Measurements from ENCODE around the gene HOXA6. TPM values are rescaled to one million over a fixed set of nuclear protein-coding genes. Genes with fewer than 3 reads are reported as not detected.

The HOXA6 gene
- total and polyA plus RNA-seq, 2 donors (not counting 1 experiment from before 2014, with no cell fraction given) = 0.18 to 0.49 TPM

DNA sequence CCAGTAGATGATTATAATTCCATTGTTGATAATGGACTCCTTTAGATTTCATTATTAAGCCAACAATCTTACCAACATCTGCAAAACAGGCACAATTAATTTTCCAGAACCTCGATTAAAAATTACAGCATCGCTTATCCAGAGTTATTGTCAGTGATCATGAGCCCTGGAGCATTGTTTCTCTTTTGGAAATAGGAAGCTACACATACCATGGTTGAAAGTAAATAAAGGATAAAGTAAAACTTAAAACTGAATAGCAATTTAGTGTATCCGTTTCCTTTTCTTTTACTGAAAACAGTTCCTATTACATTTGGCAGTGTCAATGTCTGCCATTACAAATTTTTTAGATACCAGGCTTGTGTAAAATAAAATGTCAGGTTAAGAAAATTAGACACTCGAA is 35.2 kb downstream of the HOXA6 start:
- H3K4me3 Mint-ChIP-seq = no peak overlapping the region
- H3K4me3 ChIP-seq (ENCODE audit: control extremely low read depth in 1 of 5, extremely low read depth in 1 of 5, insufficient read depth in 1 of 5, low read depth in 2 of 5, low read length in 4 of 5) = no peak overlapping the region
- H3K9me3 Mint-ChIP-seq (ENCODE audit: insufficient read depth) = no peaks in the 10 kb centered on the region
- no peak for TF ChIP-seq EZH2 (IDR thresholded peaks at IDR 0.05; ENCODE audit: borderline replicate concordance, insufficient read depth, low read depth, low read length, poor library complexity, severe bottlenecking)
- TF ChIP-seq, protein P1, sequence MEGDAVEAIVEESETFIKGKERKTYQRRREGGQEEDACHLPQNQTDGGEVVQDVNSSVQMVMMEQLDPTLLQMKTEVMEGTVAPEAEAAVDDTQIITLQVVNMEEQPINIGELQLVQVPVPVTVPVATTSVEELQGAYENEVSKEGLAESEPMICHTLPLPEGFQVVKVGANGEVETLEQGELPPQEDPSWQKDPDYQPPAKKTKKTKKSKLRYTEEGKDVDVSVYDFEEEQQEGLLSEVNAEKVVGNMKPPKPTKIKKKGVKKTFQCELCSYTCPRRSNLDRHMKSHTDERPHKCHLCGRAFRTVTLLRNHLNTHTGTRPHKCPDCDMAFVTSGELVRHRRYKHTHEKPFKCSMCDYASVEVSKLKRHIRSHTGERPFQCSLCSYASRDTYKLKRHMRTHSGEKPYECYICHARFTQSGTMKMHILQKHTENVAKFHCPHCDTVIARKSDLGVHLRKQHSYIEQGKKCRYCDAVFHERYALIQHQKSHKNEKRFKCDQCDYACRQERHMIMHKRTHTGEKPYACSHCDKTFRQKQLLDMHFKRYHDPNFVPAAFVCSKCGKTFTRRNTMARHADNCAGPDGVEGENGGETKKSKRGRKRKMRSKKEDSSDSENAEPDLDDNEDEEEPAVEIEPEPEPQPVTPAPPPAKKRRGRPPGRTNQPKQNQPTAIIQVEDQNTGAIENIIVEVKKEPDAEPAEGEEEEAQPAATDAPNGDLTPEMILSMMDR (IDR thresholded peaks at IDR 0.05) = no peak
- H3K9ac ChIP-seq (ENCODE audit: low read length) = no peak overlapping the region
- intact Hi-C loops (cut with micrococcal nuclease) = no loop called here
- no peaks in the 10 kb centered on the region for H3K36me3 ChIP-seq (replicated peaks in 1 of 2; ENCODE audit: control extremely low read depth in 1 of 2, control insufficient read depth in 1 of 2, extremely low read depth in 1 of 2, insufficient read depth in 2 of 2, low read length in 1 of 2)
- no peaks in the 10 kb centered on the region for H3K4me1 ChIP-seq (ENCODE audit: control insufficient read depth in 2 of 2, insufficient read depth in 2 of 2, low read length in 2 of 2)
- peaks cover 0 to 6% (median 0%) of the 10 kb centered on the region in 4 experiments for H3K27me3 ChIP-seq (replicated peaks in 1 of 4; ENCODE audit: control extremely low read depth in 1 of 4, control insufficient read depth in 3 of 4, insufficient read depth in 4 of 4, low read length in 3 of 4)
- H3K4me2 ChIP-seq (replicated peaks; ENCODE audit: low read depth, low read length, poor library complexity, severe bottlenecking) = no peak overlapping the region
- no peak for DNase-seq
- no peaks in the 10 kb centered on the region for H3K4me1 Mint-ChIP-seq
- H4K20me1 ChIP-seq (ENCODE audit: control insufficient read depth, insufficient read depth, low read length, poor library complexity, severe bottlenecking) = no peaks in the 10 kb centered on the region
- no peak overlapping the region for H2AFZ ChIP-seq (ENCODE audit: insufficient read depth, low read depth, low read length, poor library complexity, severe bottlenecking)
- ChIA-PET CTCF (no interaction called here), POLR2A (no interaction called here)
- H3K27ac Mint-ChIP-seq = no peak overlapping the region
- no peak for ATAC-seq (ENCODE audit: low read depth)
- H3K79me2 ChIP-seq (ENCODE audit: control insufficient read depth, insufficient read depth, low read length) = no peaks in the 10 kb centered on the region
- H3K27me3 Mint-ChIP-seq = peaks cover 8% of the 10 kb centered on the region
- H3K27ac ChIP-seq (ENCODE audit: low read length in 2 of 2) = no peak overlapping the region
- peaks cover 0 to 15% (median 0%) of the 10 kb centered on the region in 3 donors for H3K9me3 ChIP-seq (ENCODE audit: control extremely low read depth in 1 of 3, control insufficient read depth in 2 of 3, insufficient read depth in 1 of 3, low read length in 2 of 3)
- WGBS (ENCODE audit: insufficient coverage) = no CpG with 5 or more reads among the region's 4 CpGs

DNA sequence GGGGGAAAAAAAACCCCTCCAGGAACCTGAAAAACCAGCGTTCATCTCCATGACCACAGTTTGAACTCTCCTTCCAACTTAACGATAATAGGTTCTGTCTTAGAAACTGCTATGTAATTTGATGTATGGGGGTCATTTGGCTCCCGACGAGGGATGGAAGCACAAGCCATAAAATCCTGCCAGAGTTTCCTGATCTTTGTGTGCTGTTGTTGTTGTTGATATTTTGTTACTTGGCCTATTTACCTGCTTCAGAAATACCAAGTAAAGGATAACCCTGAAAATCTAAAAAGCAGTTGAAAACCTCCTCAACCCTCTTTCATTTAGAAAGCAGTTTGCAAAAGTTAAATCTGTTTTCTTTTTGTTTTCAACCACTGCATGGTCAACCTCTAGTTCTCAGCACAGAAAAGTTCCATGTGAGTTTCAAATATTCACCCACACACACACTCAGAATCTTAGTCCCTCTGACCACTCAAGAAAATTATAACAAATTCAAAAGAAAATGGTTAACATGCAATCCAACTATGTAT is 35.8 kb downstream of the HOXA6 start:
- Mint-ChIP-seq H3K27ac (no peak overlapping the region), H3K4me3 (no peak overlapping the region), H3K4me1 (no peaks in the 10 kb centered on the region), H3K27me3 (peaks cover 8% of the 10 kb centered on the region), H3K9me3 (ENCODE audit: insufficient read depth) (no peaks in the 10 kb centered on the region)
- intact Hi-C loops (cut with micrococcal nuclease) = no loop called here
- no CpG with 5 or more reads among the region's 4 CpGs for WGBS (ENCODE audit: insufficient coverage)
- Histone ChIP-seq H3K4me3 (ENCODE audit: control extremely low read depth in 1 of 5, extremely low read depth in 1 of 5, insufficient read depth in 1 of 5, low read depth in 2 of 5, low read length in 4 of 5) (no peak overlapping the region), H4K20me1 (ENCODE audit: control insufficient read depth, insufficient read depth, low read length, poor library complexity, severe bottlenecking) (no peaks in the 10 kb centered on the region), H3K27ac (ENCODE audit: low read length in 2 of 2) (no peak overlapping the region), H3K4me2 (replicated peaks; ENCODE audit: low read depth, low read length, poor library complexity, severe bottlenecking) (no peak overlapping the region), H3K9me3 (ENCODE audit: control extremely low read depth in 1 of 3, control insufficient read depth in 2 of 3, insufficient read depth in 1 of 3, low read length in 2 of 3) (peaks cover 0 to 15% (median 0%) of the 10 kb centered on the region in 3 donors), H3K27me3 (replicated peaks in 1 of 4; ENCODE audit: control extremely low read depth in 1 of 4, control insufficient read depth in 3 of 4, insufficient read depth in 4 of 4, low read length in 3 of 4) (peaks cover 0 to 3% (median 0%) of the 10 kb centered on the region in 4 experiments), H3K36me3 (replicated peaks in 1 of 2; ENCODE audit: control extremely low read depth in 1 of 2, control insufficient read depth in 1 of 2, extremely low read depth in 1 of 2, insufficient read depth in 2 of 2, low read length in 1 of 2) (no peaks in the 10 kb centered on the region), H3K4me1 (ENCODE audit: control insufficient read depth in 2 of 2, insufficient read depth in 2 of 2, low read length in 2 of 2) (no peaks in the 10 kb centered on the region), H3K79me2 (ENCODE audit: control insufficient read depth, insufficient read depth, low read length) (no peaks in the 10 kb centered on the region), H2AFZ (ENCODE audit: insufficient read depth, low read depth, low read length, poor library complexity, severe bottlenecking) (no peak overlapping the region), H3K9ac (ENCODE audit: low read length) (no peak overlapping the region)
- CTCF ChIA-PET = no interaction called here
- DNase-seq (no peak), ATAC-seq (ENCODE audit: low read depth) (no peak)
- POLR2A ChIA-PET = no interaction called here
- TF ChIP-seq EZH2 (IDR thresholded peaks at IDR 0.05; ENCODE audit: borderline replicate concordance, insufficient read depth, low read depth, low read length, poor library complexity, severe bottlenecking) = no peak
- TF ChIP-seq, protein P1 (IDR thresholded peaks at IDR 0.05) = no peak

All from B cell (primary cell).